AG04449 (cell line): ENCODE results near the gene LEPR.
A peak's percentile ranks its signal among the peaks of the same experiment; 100 is the strongest.

Source experiments
- CTCF ChIA-PET: fragments of 350-600 bp; formaldehyde crosslinking; extraction: SDS; loops from one replicate; lab custom pipeline; 2021; ENCODE audit warnings: antibody characterized with exemption; lab: Yijun Ruan, JAX
- POLR2A ChIA-PET: fragments of 400-600, 350-600 bp; formaldehyde crosslinking; extraction: SDS; loops from one replicate; lab custom pipeline; 2020; ENCODE audit warnings: antibody characterized with exemption, inconsistent platforms; lab: Yijun Ruan, JAX
- DNase-seq: peaks from one replicate; pipeline ENCODE4 v3.0.0-alpha.2; 2010; ENCODE audit warnings: low read depth, low spot score
- H3K4me3 ChIP-seq: 2 replicates; pipeline ENCODE4 v1.5.1; 2011; ENCODE audit warnings: low read depth, mild to moderate bottlenecking, control low read depth, low read length
- CTCF ChIP-seq: IDR thresholded peaks from one replicate; pipeline ENCODE4 v1.5.1; 2011; ENCODE audit warnings: mild to moderate bottlenecking, moderate library complexity, low read length, control low read depth, inconsistent platforms; ENCODE audit not compliant: insufficient read depth; ENCODE audit errors: missing control alignments

The LEPR gene

GRCh38 chr1:65416767-65417166 is 3.7 kb upstream of the LEPR start:
- no peak for TF ChIP-seq CTCF
- ChIA-PET POLR2A (no interaction called here), CTCF (interaction anchor here (0.9 to 1.4 kb wide), 2 partner anchors 14 to 24 kb away, joined by 3 read pairs; no protein-coding TSS in a partner anchor)
- DNase-seq: no peak
- H3K4me3 ChIP-seq: no peak overlapping the region

GRCh38 chr1:65417729-65418128 is 2.7 kb upstream of the LEPR start:
- TF ChIP-seq CTCF: no peak
- DNase-seq: no peak
- ChIA-PET CTCF (no interaction called here), POLR2A (no interaction called here)
- no peak overlapping the region for H3K4me3 ChIP-seq

- no peak overlapping the region for H3K4me3 ChIP-seq
- CTCF ChIA-PET: interaction anchor here (1.1 to 2.1 kb wide), 4 partner anchors 13 to 269 kb away, joined by 3 to 7 read pairs (median 5); partner anchors contain the start of gene DNAJC6
These were observed 1.8 kb upstream of the LEPR start for GRCh38 chr1:65418522-65419185.

GRCh38 chr1:65419681-65420589 is 533 bp upstream of the LEPR start:
- H3K4me3 ChIP-seq: peak overlapping the region; percentile 84
- DNase-seq: peak; percentile 88
- TF ChIP-seq CTCF: no peak
- POLR2A ChIA-PET: interaction anchor here (0.6 to 1.0 kb wide), 4 partner anchors 10 to 159 kb away, joined by 3 read pairs; no protein-coding TSS in a partner anchor
- CTCF ChIA-PET: interaction anchor here (0.7 to 2.1 kb wide), 4 partner anchors 11 to 268 kb away, joined by 3 to 7 read pairs (median 5); partner anchors contain the start of gene DNAJC6

More at GRCh38 chr1:65418522-65419185, 1.8 kb upstream of the LEPR start:
- POLR2A ChIA-PET: no interaction called here
- TF ChIP-seq CTCF: no peak
- DNase-seq: no peak

GRCh38 chr1:65421351-65422025 is 1.0 kb downstream of the LEPR start:
- H3K4me3 ChIP-seq: peak overlapping the region; percentile 84
- no peak for TF ChIP-seq CTCF
- DNase-seq: no peak
- ChIA-PET POLR2A (no interaction called here), CTCF (interaction anchor here (1.0 to 1.2 kb wide), 3 partner anchors 9 to 266 kb away, joined by 3 to 6 read pairs (median 3); no protein-coding TSS in a partner anchor)
